ENCODE measurements around the gene LCOR.
A peak's percentile ranks its signal among the peaks of the same experiment; 100 is the strongest.
"Not testable (repeated sequence)": the region's sequence is repeated elsewhere in the genome, so short reads cannot be mapped to it uniquely, and the experiment has no call there.

The LCOR gene

GRCh38 chr10:96935810-96936209 is 103.7 kb downstream of the LCOR start:
- DNase-seq (ENCODE audit: low spot score): no peak

- not testable (repeated sequence) for DNase-seq (ENCODE audit: low spot score)
These were observed 111.1 kb downstream of the LCOR start for GRCh38 chr10:96943161-96943560.

- no peak for DNase-seq (ENCODE audit: low spot score)
These were observed 114.9 kb downstream of the LCOR start for GRCh38 chr10:96947036-96947435.

- no peak for DNase-seq (ENCODE audit: low spot score)
These were observed 117.1 kb downstream of the LCOR start for GRCh38 chr10:96949039-96949683.

- no peak for DNase-seq (ENCODE audit: low spot score)
These were observed 119.9 kb downstream of the LCOR start for GRCh38 chr10:96951954-96952353.

- no peak for DNase-seq (ENCODE audit: low spot score)
These were observed 123.7 kb downstream of the LCOR start for GRCh38 chr10:96955794-96956193.

GRCh38 chr10:96958071-96958470 is 126.0 kb downstream of the LCOR start:
- DNase-seq (ENCODE audit: low spot score): no peak

- DNase-seq (ENCODE audit: low spot score): no peak
These were observed 127.6 kb downstream of the LCOR start for GRCh38 chr10:96959733-96960132.

GRCh38 chr10:96960872-96961271 is 128.8 kb downstream of the LCOR start:
- no peak for DNase-seq (ENCODE audit: low spot score)

- peak; percentile 46 for DNase-seq (ENCODE audit: low spot score)
These were observed 132.0 kb downstream of the LCOR start for GRCh38 chr10:96964131-96964530.

- DNase-seq (ENCODE audit: low spot score): no peak
These were observed 135.7 kb downstream of the LCOR start for GRCh38 chr10:96967847-96968246.

GRCh38 chr10:96968682-96969423 is 136.8 kb downstream of the LCOR start:
- DNase-seq (ENCODE audit: low spot score): no peak

GRCh38 chr10:96971324-96971723 is 139.2 kb downstream of the LCOR start:
- no peak for DNase-seq (ENCODE audit: low spot score)

- DNase-seq (ENCODE audit: low spot score): no peak
These were observed 140.2 kb downstream of the LCOR start for GRCh38 chr10:96972264-96972663.

- no peak for DNase-seq (ENCODE audit: low spot score)
These were observed 142.0 kb downstream of the LCOR start for GRCh38 chr10:96973809-96974747.

GRCh38 chr10:96975136-96975535 is 143.0 kb downstream of the LCOR start:
- no peak for DNase-seq (ENCODE audit: low spot score)

GRCh38 chr10:96978621-96979154 is 146.6 kb downstream of the LCOR start:
- no peak for DNase-seq (ENCODE audit: low spot score)

GRCh38 chr10:96982149-96982930 is 150.2 kb downstream of the LCOR start:
- DNase-seq (ENCODE audit: low spot score): no peak

- DNase-seq (ENCODE audit: low spot score): peak; percentile 31
These were observed 152.5 kb downstream of the LCOR start for GRCh38 chr10:96984541-96985131.

- no peak for DNase-seq (ENCODE audit: low spot score)
These were observed 154.2 kb downstream of the LCOR start for GRCh38 chr10:96986200-96986856.

Data from globus pallidus (tissue), 1 donor.